ENCODE data around the gene ODF4. TPM values are rescaled to one million over a fixed set of nuclear protein-coding genes. Genes with fewer than 3 reads are reported as not detected.
A peak's percentile ranks its signal among the peaks of the same experiment; 100 is the strongest.

The ODF4 gene
- total and polyA plus RNA-seq, 2 of the 13 experiments (the other 11 are each of a cell fraction or from before 2014, with no cell fraction given) = not detected

GRCh38 chr17:8392274-8392673 lies 52.6 kb downstream of the ODF4 start:
- H3K36me3 ChIP-seq (replicated peaks in 1 of 2; ENCODE audit: control insufficient read depth in 1 of 2, insufficient read depth in 2 of 2, low read length in 2 of 2) = no peaks in the 10 kb centered on the region
- DNase-seq (ENCODE audit: low spot score) = no peak
- H4K20me1 ChIP-seq (ENCODE audit: insufficient read depth, low read length) = no peaks in the 10 kb centered on the region
- ChIA-PET POLR2A (interaction anchor here (0.9 to 1.2 kb wide), 2 partner anchors 9 kb away, joined by 4 to 5 read pairs; partner anchors contain the start of gene RPL26), CTCF (ENCODE audit: low intra/inter-chr PET ratio, low total read pairs) (no interaction called here)
- intact Hi-C loops (cut with micrococcal nuclease; ENCODE audit: unreplicated experiment) = no loop called here
- no peaks in the 10 kb centered on the region for H3K9me3 ChIP-seq (ENCODE audit: low read length)
- in situ Hi-C loops (cut with HindIII; ENCODE audit: extremely low pct_ligation_motif_present, low pct_unique_long_range_greater_than_20kb) = no loop called here
- H3K9ac ChIP-seq (ENCODE audit: insufficient read depth, low read depth, low read length) = no peak overlapping the region
- peaks cover 11% of the 10 kb centered on the region for H3K4me1 ChIP-seq (ENCODE audit: insufficient read depth, low read length)
- peak overlapping the region in 1 of 3 experiments; percentile 32; a peak in 1 of 6 replicates for H3K4me3 ChIP-seq (replicated peaks in 1 of 3; ENCODE audit: insufficient read depth in 1 of 3, low read depth in 2 of 3, low read length in 3 of 3)
- H3K27me3 ChIP-seq (ENCODE audit: control insufficient read depth in 1 of 2, insufficient read depth in 2 of 2, low read length in 2 of 2) = peaks cover 0 to 29% of the 10 kb centered on the region in 2 experiments; a peak in 4 of 5 replicates
- no TSS peak for BruUV-seq (replicated peaks)
- TF ChIP-seq, protein P1, sequence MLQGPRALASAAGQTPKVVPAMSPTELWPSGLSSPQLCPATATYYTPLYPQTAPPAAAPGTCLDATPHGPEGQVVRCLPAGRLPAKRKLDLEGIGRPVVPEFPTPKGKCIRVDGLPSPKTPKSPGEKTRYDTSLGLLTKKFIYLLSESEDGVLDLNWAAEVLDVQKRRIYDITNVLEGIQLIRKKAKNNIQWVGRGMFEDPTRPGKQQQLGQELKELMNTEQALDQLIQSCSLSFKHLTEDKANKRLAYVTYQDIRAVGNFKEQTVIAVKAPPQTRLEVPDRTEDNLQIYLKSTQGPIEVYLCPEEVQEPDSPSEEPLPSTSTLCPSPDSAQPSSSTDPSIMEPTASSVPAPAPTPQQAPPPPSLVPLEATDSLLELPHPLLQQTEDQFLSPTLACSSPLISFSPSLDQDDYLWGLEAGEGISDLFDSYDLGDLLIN (CRISPR knock-in tag; IDR thresholded peaks at IDR 0.05; ENCODE audit: borderline replicate concordance) = no peak
- TF ChIP-seq PRDM15 (CRISPR knock-in tag; IDR thresholded peaks at IDR 0.05) (peak; percentile 94), ZNF446 (CRISPR knock-in tag; IDR thresholded peaks at IDR 0.05) (no peak), NCOA2 (CRISPR knock-in tag; IDR thresholded peaks at IDR 0.05) (no peak)
- ATAC-seq = peak; percentile 35
- WGBS (ENCODE audit: low lambda C conversion rate) = 57% methylated on average over 15 of the region's 18 CpGs
- peak overlapping the region; percentile 52 for H3K4me2 ChIP-seq (ENCODE audit: low read depth, low read length)
- no peak for FAIRE-seq
- H3K79me2 ChIP-seq (ENCODE audit: insufficient read depth, low read length) = no peaks in the 10 kb centered on the region
- no peak overlapping the region for H2AFZ ChIP-seq (ENCODE audit: low read length)
- H3K27ac ChIP-seq (ENCODE audit: extremely low read length, insufficient read depth, low read length) = no peak overlapping the region
